Left lung (tissue), 10 donors: ENCODE results near the gene ZBTB45. TPM values are rescaled to one million over a fixed set of nuclear protein-coding genes. Genes with fewer than 3 reads are reported as not detected.

ENCODE experiments used
- ATAC-seq: fragments of 200-7000 bp; cut with Tn5 transposase; one replicate; pipeline ENCODE4 v1.9.1; 2020; ENCODE audit warnings: moderate library complexity
- DNase-seq, 4 donors: peaks; one replicate each; pipeline ENCODE4 v3.0.0-alpha.2; 2013 to 2020
- H3K27ac ChIP-seq, 2 donors: fragments of 200-600 bp; sonication (generic) in 1 of 2; one replicate each; pipeline versions ENCODE4 v1.5.0 to v1.8.0; 2020 to 2021
- H3K27me3 ChIP-seq, 2 donors: fragments of 200-600 bp; sonication (generic) in 1 of 2; one replicate each; pipeline versions ENCODE4 v1.5.0 to v1.8.0; 2020 to 2021
- H3K36me3 ChIP-seq, 2 donors: fragments of 200-600 bp; sonication (generic) in 1 of 2; one replicate each; pipeline versions ENCODE4 v1.5.0 to v1.8.0; 2020 to 2021
- H3K4me1 ChIP-seq, 2 donors: fragments of 200-600 bp; one replicate each; pipeline ENCODE4 v1.8.0; 2021
- H3K4me3 ChIP-seq, 2 donors: fragments of 200-600 bp; sonication (generic) in 1 of 2; one replicate each; pipeline versions ENCODE4 v1.5.0 to v1.8.0; 2020 to 2021; ENCODE audit warnings: mild to moderate bottlenecking in 1 of 2
- H3K9me3 ChIP-seq, 2 donors: fragments of 200-600 bp; sonication (generic) in 1 of 2; one replicate each; pipeline versions ENCODE4 v1.5.0 to v1.8.0; 2020 to 2021
- intact Hi-C, 2 donors: fragments of 100-400 bp; cut with DNase I; formaldehyde crosslinking; loops; one replicate each; pipeline versions ENCODE4 v1.11.2 to v1.14.2; 2022
- polyA plus RNA-seq, 6 donors: library from polyadenylated mRNA; unstranded; fragments of 120-200 nt; gene quantifications; one replicate each; pipeline ENCODE4 v1.2.1, GENCODE V29; 2013; ENCODE audit not compliant: insufficient read length in 6 of 6
- total RNA-seq, 2 donors: library from RNA; stranded (reverse); fragmentation: NEBNext Ultra II Directional; extraction: Animal tissue kit (Norgen Biotek cat#: 25700); gene quantifications; one replicate each; pipeline ENCODE4 v1.2.1, GENCODE V29; 2021
- TF ChIP-seq, protein P1 (sequence below), 2 donors: fragments of 200-600 bp; sonication (generic) in 1 of 2; IDR thresholded peaks; one replicate each; pipeline versions ENCODE4 v1.5.0 to v1.8.0; 2021; ENCODE audit warnings: antibody characterized with exemption in 2 of 2
- donor health status: DM: no; HTN: yes; CAD: no.
- donor health status: DM: no; HTN: no; CAD: no.

Gene ZBTB45
- total and polyA plus RNA-seq, 8 donors = 7.8 to 17.7 (median 12.0) TPM

DNA sequence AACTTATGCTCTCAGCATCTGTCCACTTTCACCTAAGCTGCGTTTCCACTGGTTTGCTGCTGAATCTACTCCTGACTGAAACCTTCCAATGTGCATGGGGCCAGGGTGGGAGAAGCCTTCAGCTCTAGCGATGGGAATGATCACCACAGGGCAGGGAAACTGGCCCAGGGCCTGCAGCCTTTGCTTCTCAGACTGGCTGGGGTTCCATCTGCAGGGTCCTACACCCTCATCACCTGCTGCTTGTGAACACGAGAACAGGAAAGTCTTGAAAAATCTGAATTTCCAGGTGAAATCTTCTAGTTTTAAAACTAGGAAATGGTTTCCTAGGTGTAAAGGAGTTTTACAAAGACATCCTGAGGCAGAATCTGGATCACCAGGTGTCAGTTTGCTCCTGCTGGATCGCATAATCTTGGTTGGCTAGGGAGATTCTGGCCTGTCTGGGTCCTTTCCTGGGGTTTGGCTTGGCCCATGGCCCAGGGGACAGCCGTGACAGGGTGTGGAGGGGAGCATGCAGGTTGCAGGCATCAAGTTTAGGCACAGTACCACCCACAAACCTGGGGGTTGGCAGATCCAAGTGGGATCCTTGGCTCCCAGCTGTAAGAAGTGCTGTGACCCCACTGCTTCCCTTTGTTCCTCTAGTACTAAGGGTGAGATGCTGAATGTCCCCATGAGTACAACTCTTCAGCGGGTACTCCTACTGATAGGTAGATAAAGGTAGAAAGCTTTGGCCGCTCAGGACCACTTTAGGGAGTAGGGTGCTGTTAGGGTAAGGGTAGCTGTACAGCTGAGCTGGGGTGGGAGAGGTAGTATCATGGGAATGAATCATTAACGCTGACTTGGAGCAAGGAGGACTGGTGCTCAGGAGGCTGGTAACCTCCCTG, 40.6 kb upstream of the ZBTB45 start:
- Histone ChIP-seq H3K4me1 (peaks cover 27 to 57% of the 10 kb centered on the region in 2 donors), H3K9me3 (no peaks in the 10 kb centered on the region), H3K27me3 (peaks cover 0 to 39% of the 10 kb centered on the region in 2 donors), H3K27ac (peak overlapping the region; percentile 100), H3K36me3 (peaks cover 0 to 20% of the 10 kb centered on the region in 2 donors), H3K4me3 (peak overlapping the region; percentile 74 to 78)
- DNase-seq (peak in 1 of 4 donors; percentile 39), ATAC-seq (no peak)
- intact Hi-C loops = no loop called here
- TF ChIP-seq, protein P1, sequence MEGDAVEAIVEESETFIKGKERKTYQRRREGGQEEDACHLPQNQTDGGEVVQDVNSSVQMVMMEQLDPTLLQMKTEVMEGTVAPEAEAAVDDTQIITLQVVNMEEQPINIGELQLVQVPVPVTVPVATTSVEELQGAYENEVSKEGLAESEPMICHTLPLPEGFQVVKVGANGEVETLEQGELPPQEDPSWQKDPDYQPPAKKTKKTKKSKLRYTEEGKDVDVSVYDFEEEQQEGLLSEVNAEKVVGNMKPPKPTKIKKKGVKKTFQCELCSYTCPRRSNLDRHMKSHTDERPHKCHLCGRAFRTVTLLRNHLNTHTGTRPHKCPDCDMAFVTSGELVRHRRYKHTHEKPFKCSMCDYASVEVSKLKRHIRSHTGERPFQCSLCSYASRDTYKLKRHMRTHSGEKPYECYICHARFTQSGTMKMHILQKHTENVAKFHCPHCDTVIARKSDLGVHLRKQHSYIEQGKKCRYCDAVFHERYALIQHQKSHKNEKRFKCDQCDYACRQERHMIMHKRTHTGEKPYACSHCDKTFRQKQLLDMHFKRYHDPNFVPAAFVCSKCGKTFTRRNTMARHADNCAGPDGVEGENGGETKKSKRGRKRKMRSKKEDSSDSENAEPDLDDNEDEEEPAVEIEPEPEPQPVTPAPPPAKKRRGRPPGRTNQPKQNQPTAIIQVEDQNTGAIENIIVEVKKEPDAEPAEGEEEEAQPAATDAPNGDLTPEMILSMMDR (IDR thresholded peaks at IDR 0.05) = no peak

DNA sequence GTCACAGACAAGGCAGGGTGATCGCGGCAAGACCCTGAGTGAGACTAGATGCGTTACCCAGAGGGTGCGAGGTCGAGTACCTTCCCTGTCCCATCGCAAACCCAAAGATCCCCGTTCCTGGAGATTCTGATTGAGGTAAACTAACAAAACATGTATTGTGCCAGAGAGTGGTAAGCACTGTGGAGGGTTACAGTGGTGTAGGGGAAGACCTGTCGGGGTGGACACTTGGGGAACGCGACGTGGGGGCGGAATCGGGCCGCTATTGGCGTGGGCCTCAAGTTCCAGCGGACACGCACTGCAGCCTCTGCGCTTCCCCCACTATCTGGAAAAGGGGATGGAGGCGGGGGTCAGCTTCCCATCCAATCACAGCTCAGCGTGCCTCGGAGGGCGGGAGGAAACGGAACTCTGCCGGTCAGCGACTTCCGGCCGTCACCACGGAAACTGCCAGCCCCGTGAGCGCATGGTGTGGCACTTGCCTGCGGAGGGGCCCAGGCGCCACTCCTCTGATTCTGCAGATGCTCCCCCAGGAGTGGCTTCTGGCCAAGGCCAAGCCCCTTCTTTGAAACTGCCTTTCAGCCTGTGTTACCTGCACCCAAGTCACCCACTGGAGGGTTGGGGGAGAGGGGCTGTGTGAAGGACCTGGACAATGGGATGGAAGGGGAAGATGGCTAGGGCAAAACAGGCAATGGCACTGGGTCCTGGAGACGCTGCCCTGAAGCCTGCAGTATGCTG, 39.8 kb upstream of the ZBTB45 start:
- peaks cover 0 to 20% of the 10 kb centered on the region in 2 donors for H3K36me3 ChIP-seq
- H3K9me3 ChIP-seq = no peaks in the 10 kb centered on the region
- ATAC-seq (peak; percentile 69), DNase-seq (peak; percentile 85 to 95 (median 94))
- intact Hi-C loops = no loop called here
- H3K4me1 ChIP-seq = peaks cover 29 to 61% of the 10 kb centered on the region in 2 donors
- H3K4me3 ChIP-seq = peak overlapping the region; percentile 74 to 78
- peaks cover 0 to 37% of the 10 kb centered on the region in 2 donors for H3K27me3 ChIP-seq
- TF ChIP-seq, protein P1 (IDR thresholded peaks at IDR 0.05) = no peak
- H3K27ac ChIP-seq = peak overlapping the region; percentile 100

DNA sequence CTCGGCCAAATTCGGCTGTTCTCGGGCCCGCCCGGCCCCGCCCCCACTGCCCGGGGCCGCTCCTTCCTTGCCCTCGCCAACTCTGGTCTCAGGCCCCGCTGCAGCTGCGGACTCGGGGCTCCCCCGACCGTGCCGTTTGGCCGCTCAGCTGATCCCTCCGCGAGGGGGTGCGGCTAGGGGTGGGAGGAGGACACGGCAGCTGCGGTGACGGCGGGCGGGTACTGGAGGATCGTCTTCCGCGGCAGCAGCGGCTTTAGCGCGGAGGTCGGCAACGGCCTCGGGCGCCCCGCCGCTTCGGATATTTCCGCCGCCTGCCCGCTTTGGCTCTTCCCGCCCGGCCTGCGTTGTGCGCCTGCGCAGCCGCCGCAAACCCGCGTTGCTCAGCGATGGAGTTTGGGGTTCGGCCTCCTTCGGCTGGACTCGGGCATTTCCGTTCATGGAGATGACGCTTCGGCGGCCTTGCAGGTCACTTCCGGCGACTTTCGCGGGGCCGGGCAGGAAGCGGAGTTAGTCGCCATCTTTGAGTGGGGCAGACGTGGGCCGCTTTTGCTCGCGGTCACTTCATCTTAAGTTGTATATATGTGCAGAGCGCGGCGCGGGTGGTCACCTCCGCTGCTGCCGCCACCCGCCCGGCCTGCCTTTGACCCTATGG, 39.1 kb upstream of the ZBTB45 start:
- Histone ChIP-seq H3K4me1 (peaks cover 36 to 68% of the 10 kb centered on the region in 2 donors), H3K27me3 (peaks cover 0 to 30% of the 10 kb centered on the region in 2 donors), H3K4me3 (peak overlapping the region; percentile 74 to 78), H3K36me3 (peaks cover 0 to 21% of the 10 kb centered on the region in 2 donors), H3K27ac (peak overlapping the region; percentile 100), H3K9me3 (no peaks in the 10 kb centered on the region)
- ATAC-seq (peak; percentile 82), DNase-seq (peak; percentile 97 to 99 (median 99))
- TF ChIP-seq, protein P1 (IDR thresholded peaks at IDR 0.05) = peak in 1 of 2 donors; percentile 12
- intact Hi-C loops = no loop called here

DNA sequence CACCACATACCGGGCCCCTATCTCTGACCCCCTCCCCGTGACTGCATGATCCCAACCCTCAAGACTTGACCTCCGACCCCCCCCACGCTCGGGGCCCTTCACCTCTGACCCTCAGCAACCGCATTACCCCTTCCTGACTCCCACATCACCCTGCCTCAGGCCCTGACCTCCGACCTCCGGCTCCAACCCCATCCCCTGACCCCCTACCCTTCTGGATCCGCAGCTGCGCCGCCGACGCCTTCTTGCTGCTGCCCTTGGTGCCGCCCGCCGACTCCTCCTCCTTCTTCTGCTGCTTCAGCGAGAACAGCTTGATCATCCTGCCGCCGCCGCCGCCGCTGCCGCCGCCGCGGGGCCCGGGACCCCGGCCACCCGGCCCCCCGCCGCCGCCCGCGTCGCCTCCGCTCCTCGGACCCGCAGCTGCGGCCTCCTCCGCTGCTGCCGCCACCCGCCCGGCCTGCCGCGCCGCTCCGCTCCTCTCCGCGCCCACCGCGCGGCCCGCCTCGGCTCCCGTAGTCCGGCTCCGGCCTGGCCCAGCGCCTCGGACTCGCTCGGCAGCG, 38.5 kb upstream of the ZBTB45 start, which contains the start of gene UBE2M:
Gene UBE2M, minus strand, starts transcription at position 546 of the 557 bp plus-strand sequence. Its CDS starts 230 bp downstream, at position 316.
- Histone ChIP-seq H3K27me3 (peaks cover 0 to 24% of the 10 kb centered on the region in 2 donors), H3K9me3 (no peaks in the 10 kb centered on the region), H3K4me1 (peaks cover 37 to 68% of the 10 kb centered on the region in 2 donors), H3K27ac (peak within 1 kb of the TSS; percentile 100), H3K36me3 (peaks cover 0 to 27% of the 10 kb centered on the region in 2 donors), H3K4me3 (peak within 1 kb of the TSS; percentile 74 to 78)
- intact Hi-C loops = no loop called here
- DNase-seq (peak in 2 of 4 donors; percentile 72 to 91), ATAC-seq (no peak)
- TF ChIP-seq, protein P1 (IDR thresholded peaks at IDR 0.05) = no peak
